Dermis blood vessel endothelial cell (primary cell): ENCODE results near the gene CBFA2T3. TPM values are rescaled to one million over a fixed set of nuclear protein-coding genes. Genes with fewer than 3 reads are reported as not detected.
"Not testable (repeated sequence)": the region's sequence is repeated elsewhere in the genome, so short reads cannot be mapped to it uniquely, and the experiment has no call there.

Source experiments
- DNase-seq: peaks from one replicate; pipeline ENCODE4 v3.0.0; 2010
- total RNA-seq: library from RNA; depleted of rRNA; stranded (reverse); fragments of >200 nt; gene quantifications from 2 replicates; pipeline ENCODE4 v1.2.3, GENCODE V29; 2014

Gene CBFA2T3
- total RNA-seq, 1 donor from 2014 or later: not detected

GRCh38 chr16:89012622-89012995 is 35.6 kb upstream of the CBFA2T3 start:
- no peak for DNase-seq

GRCh38 chr16:89011909-89012621 is 35.1 kb upstream of the CBFA2T3 start:
- DNase-seq: no peak

DNA sequence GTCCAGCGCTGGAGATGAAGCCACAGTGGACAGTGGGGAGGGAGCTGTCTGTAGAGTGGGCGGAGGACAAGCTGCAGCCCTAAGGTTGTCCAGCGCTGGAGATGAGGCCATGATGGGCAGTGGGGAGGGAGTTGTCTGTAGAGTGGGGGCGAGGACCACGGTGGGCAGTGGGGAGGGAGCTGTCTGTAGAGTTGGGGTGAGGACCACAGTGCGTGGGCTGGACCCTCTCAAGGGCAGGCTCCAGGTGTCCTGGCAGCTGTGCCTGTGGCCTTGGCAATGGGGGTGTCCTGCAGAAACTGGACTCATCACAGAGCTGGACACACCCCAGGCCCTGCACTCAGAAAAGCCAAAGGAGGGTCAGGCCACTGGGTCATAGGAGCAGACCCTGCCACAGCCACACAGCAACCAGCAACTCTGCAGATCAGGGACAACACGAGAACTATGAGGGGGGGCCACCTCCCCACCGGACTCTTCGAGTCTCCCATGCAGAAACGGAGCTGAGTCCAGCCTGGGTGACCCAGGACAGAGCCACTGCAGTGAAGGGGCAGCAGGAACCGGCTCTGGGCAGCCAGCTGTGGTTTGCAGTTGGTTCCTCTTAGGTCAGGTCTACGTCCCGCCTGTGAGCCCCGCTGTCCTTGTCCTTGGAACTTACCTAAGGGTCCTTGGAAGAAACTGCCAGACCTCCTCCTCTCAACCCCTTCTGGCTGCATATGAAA is 33.4 kb upstream of the CBFA2T3 start:
- no peak for DNase-seq

GRCh38 chr16:89009343-89010209 is 32.6 kb upstream of the CBFA2T3 start:
- peak; percentile 49 for DNase-seq

GRCh38 chr16:89008796-89009195 is 31.8 kb upstream of the CBFA2T3 start:
- not testable (repeated sequence) for DNase-seq

DNA sequence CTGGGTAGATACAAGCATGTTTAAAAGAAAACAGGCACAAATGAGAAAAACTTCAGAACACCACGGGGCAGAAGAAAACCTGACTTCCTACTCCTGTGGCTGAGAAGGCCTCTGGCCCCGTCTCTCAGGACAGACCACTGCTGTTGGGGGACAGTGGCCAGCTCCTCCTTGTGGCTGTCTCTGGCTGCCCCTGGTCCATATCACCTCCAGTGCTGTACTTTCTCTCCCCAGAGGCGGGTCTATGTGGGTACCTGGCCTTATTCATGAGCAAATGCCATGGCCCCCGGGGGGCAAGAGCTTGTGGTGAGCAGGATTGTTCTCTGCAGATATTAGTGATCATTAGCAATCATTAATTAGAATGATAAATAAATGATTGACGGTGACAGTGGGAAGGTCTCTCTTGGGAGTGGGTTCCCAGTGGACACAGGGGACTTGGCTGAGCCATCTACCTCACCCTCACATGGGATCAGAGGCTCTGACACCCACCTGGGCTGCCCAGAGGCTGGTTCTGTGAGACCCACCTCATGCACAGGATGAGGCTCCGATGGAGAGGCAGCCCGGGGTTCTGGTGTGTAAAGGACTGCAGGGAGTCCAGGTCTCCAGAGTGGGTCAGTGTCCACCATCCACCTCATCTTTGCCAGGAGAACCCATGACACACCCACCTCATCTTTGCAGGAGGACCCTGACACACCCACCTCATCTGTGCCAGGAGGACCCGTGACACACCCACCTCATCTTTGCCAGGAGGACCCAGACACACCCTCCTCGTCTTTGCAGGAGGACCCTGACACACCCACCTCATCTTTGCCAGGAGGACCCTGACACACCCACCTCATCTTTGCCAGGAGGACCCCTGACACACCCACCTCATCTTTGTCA is 30.6 kb upstream of the CBFA2T3 start:
- no peak for DNase-seq

DNA sequence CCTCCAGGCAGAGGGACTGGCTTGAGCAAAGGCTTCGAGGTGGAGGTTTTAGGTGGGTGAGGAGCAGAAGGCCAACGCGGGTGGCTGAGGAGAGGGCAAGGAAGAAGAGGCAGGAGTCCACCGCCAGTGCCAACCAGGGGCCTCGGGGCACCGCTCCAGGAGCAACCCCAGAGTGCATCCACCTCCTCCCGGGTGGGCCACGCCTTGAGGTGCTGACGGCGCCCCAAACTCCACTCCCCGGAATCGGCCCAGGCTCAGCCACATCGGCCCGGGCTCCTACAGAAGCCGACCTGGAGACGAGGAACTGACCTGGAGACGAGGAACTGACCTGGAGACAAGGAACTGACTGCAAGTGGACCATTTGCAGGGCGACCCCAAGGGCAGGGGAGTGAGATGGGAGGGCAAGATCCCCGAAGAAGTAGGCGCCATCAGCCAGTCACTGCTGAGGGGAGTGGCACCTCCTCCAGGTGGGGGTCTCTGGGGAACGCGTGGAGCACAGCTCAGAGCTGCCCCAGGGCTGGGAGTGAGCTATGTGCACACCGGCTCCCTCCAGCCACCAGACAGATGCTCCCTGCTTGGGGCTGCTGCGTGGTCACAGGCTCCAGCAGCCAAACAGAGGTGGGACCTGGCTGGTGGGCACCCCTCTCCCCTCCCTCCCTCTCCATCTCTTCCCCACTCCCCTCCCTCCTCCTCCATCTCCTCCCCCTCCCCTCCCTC is 29.2 kb upstream of the CBFA2T3 start:
- DNase-seq: no peak

GRCh38 chr16:89005201-89006035 is 28.4 kb upstream of the CBFA2T3 start:
- DNase-seq: no peak

GRCh38 chr16:89004209-89004831 is 27.3 kb upstream of the CBFA2T3 start:
- peak; percentile 77 for DNase-seq

GRCh38 chr16:89003831-89004208 is 26.8 kb upstream of the CBFA2T3 start:
- DNase-seq: no peak

- DNase-seq: no peak
These were observed 26.1 kb upstream of the CBFA2T3 start for GRCh38 chr16:89002851-89003830.

- not testable (repeated sequence) for DNase-seq
These were observed 25.1 kb upstream of the CBFA2T3 start for GRCh38 chr16:89002081-89002480.

GRCh38 chr16:89001117-89002027 is 24.4 kb upstream of the CBFA2T3 start:
- DNase-seq: no peak

DNA sequence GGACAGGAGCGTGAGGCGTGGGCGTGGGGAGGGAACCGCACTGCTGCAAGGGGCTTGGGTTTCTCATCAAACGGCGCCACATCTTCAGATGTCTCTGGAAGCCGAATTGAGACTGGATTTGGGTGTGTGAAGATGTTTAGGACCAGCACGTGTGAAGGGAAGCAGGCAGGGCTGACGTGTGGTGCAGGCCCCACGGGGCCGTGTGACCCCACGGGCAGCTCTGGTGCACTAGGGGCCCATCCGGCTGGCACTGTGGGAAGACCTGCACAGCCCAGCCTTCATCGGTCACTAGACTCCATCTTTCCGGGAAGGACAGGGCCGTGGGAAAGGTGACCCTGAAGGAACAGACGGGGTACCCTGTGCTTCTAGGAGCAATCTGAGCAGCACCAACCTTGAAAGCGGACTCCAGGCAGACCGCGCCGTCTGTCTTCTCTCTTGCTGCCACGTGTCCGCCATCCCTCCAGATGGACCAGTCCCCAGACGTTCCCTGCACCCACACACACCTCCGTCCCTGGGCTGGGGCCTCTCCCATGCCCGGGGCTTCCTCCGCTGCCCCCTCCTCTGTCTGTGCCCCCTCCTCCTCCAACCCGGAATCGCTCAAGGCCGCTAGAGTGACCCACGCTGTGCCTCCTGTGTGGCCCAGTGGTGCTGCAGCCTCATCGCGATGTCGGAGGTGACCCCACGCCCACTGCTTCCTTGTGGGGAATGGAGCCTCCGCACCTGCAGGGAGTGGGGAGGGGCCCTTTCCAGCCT is 23.4 kb upstream of the CBFA2T3 start:
- no peak for DNase-seq

- DNase-seq: no peak
These were observed 22.6 kb upstream of the CBFA2T3 start for GRCh38 chr16:88999457-89000206.
